HAP-1 (cell line): Measurements from ENCODE around the gene RNF157.
"Not testable (repeated sequence)": the region's sequence is repeated elsewhere in the genome, so short reads cannot be mapped to it uniquely, and the experiment has no call there.

ENCODE experiments used
- DNase-seq, 2 experiments: peaks; one replicate each; pipeline ENCODE4 v3.0.0-alpha.2; 2016 to 2020; ENCODE audit warnings: low spot score in 2 of 2
- H3K27me3 ChIP-seq: fragments of 250-450 bp; sonication (Bioruptor Pico); 2 replicates; pipeline ENCODE4 v1.5.1; 2020; ENCODE audit warnings: low read depth, mild to moderate bottlenecking, moderate library complexity
- H3K36me3 ChIP-seq: fragments of 250-450 bp; sonication (Bioruptor Pico); replicated peaks from 2 replicates; pipeline ENCODE4 v1.5.1; 2020; ENCODE audit warnings: mild to moderate bottlenecking
- H3K4me1 ChIP-seq: fragments of 250-450 bp; sonication (Bioruptor Pico); 2 replicates; pipeline ENCODE4 v1.5.1; 2020; ENCODE audit warnings: mild to moderate bottlenecking
- H3K4me3 ChIP-seq: fragments of 250-450 bp; sonication (Bioruptor Pico); 2 replicates; pipeline ENCODE4 v1.5.1; 2020; ENCODE audit warnings: mild to moderate bottlenecking, moderate library complexity
- H3K9me3 ChIP-seq: fragments of 250-450 bp; sonication (Bioruptor Pico); 2 replicates; pipeline ENCODE4 v1.5.1; 2020; ENCODE audit warnings: mild to moderate bottlenecking, moderate library complexity
- in situ Hi-C: fragments of 300-500 bp; cut with MboI; formaldehyde crosslinking; loops from 3 replicates; pipeline ENCODE4 v1.14.3; 2020; ENCODE audit warnings: low sequenced_read_pairs, inconsistent platforms, mixed read lengths

RNF157 gene

DNA sequence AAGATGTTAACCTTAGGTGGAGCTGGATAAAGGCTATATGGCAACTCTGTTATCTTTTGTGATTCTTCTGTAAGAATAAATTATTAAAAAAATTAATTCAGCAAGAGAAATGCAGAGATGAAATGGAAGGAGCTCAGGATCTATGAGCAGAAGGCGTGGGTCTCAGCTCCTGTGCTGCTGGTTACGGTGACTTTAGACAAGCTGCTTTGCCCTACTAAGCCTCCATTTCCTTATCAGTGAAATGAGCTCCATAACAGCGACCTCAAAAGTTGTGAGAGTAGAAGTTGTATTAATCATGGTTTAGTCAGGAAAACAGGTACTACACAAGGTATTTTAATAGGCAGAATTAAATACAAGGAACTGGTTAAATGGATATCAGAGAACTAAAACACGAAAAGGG lies 51.0 kb downstream of the RNF157 start:
- Histone ChIP-seq H3K4me3 (no peak overlapping the region), H3K4me1 (peaks cover 17% of the 10 kb centered on the region), H3K27me3 (no peaks in the 10 kb centered on the region), H3K36me3 (no peaks in the 10 kb centered on the region), H3K9me3 (no peaks in the 10 kb centered on the region)
- in situ Hi-C loops, result no loop called here
- no peak for DNase-seq

DNA sequence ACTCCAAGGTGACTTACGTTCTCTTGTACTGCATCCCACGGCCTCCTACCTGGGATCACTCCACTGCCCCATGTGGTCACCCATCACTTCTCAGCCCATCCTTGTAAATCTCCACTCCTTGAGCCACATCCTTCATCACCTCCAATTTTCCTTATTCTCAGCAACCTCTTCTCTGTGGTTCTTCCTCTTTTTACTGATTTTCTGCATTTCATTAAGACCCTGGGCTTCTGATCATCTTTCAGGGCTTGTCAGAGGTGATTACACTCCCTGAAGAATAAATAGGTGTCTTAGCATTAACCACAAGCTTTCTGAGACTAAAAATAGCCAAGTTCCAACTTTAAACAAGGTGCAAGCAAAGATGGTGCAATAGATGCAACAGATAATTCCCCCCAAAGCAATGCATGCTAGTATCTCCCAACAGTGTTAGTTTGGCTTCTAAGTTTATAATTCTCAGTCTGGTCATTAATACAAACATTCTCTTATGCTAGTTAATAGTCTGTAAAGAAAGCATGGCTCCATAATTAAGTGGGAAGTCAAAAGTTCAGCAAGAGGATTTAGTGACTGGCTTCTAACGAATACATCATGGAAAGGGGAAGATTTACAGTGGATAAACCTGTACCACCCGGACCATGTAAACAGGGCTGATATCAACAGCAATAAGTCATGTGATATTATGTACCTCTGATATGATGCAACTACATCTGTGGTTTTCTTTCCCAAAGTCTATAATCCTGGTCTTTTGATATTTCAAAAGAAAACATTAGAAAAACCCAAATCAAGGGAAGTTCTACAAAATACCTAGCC lies 51.9 kb downstream of the RNF157 start:
- H3K27me3 ChIP-seq, result no peaks in the 10 kb centered on the region
- in situ Hi-C loops, result no loop called here
- no peak for DNase-seq
- H3K36me3 ChIP-seq, result no peaks in the 10 kb centered on the region
- no peak overlapping the region for H3K4me3 ChIP-seq
- no peaks in the 10 kb centered on the region for H3K9me3 ChIP-seq
- H3K4me1 ChIP-seq, result peaks cover 17% of the 10 kb centered on the region

DNA sequence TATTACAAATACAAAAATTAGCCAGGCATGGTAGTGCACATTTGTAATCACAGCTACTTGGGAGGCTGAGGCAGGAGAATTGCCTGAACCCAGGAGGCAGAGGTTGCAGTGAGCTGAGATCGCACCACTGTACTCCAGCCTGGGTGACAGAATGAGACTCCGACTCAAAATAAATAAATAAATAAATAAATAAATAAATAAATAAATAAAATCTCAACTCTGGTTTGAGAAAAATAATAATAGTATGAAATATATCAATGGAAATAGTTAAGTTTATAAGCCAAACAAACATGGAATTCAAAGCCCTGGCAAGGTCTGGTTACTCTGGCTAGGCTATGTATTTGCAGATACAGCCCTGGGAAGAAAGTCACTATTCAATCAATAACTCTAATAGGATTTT lies 53.5 kb downstream of the RNF157 start:
- H3K36me3 ChIP-seq, H3K27me3 ChIP-seq, in situ Hi-C loops, DNase-seq, H3K9me3 ChIP-seq, H3K4me3 ChIP-seq: not testable (repeated sequence)
- peaks cover 15% of the 10 kb centered on the region for H3K4me1 ChIP-seq

DNA sequence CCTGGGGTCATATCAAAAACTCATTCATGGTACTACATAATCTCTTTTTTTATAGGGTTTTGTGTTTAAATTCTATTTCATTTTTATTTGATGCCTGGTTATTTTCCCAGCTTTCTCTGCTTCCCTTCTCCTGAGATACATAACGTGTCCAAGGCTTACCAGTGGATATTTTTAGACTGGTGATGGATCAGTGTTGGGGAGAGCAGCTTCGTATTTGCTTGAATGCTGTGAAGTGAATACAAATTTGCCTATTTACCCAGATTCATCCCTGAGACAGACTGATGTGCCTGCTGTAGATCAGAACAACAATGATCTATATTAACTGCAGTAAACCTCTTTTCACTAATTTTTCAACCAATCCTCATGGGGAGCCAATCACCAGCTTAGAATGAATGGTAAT lies 56.0 kb downstream of the RNF157 start:
- Histone ChIP-seq H3K27me3 (no peaks in the 10 kb centered on the region), H3K4me1 (peaks cover 6% of the 10 kb centered on the region), H3K4me3 (no peak overlapping the region), H3K9me3 (no peaks in the 10 kb centered on the region), H3K36me3 (no peaks in the 10 kb centered on the region)
- in situ Hi-C loops, result loop anchor here (5.0 kb wide), 1 partner anchor 62 kb away; no protein-coding TSS in a partner anchor
- no peak for DNase-seq

DNA sequence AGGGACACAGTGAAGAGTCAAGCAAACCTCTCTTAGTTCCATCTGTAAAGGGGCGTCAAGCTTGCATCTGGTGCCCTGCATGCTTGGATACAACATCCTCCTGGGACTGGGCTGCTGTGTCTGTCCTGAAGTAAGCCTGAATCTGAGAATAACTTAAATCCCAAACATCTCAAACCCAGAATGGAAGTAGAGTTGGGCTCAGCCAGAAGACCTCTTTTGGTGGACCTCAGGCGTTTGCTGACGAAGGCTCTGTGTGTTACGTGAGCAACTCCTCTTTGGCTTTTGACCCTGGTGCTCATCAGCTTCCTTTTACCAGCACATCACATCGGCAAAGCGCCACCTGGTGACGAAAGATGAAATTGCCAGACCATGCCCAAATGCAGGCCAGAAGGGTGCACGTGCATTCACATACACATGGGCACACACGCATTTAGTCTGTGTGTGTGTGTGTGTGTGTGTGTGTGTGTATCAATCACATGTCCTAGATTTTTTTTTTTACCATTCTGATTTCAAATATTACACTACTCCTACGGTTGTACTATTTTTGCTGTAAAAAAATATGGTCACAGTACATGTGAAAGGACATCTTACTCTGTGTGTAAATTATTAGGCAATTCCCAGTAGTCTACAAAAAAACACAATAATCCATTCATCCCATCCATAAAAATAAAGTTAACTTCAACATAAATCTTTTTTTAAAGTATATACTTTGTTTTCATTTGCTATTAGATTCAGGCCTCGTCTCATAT lies 58.1 kb downstream of the RNF157 start:
- Histone ChIP-seq H3K4me1 (peaks cover 6% of the 10 kb centered on the region), H3K36me3 (no peaks in the 10 kb centered on the region), H3K4me3 (no peak overlapping the region), H3K9me3 (no peaks in the 10 kb centered on the region), H3K27me3 (no peaks in the 10 kb centered on the region)
- in situ Hi-C loops, result loop anchor here (5.0 kb wide), 1 partner anchor 60 kb away; no protein-coding TSS in a partner anchor
- DNase-seq, result peak; percentile 82 to 94

DNA sequence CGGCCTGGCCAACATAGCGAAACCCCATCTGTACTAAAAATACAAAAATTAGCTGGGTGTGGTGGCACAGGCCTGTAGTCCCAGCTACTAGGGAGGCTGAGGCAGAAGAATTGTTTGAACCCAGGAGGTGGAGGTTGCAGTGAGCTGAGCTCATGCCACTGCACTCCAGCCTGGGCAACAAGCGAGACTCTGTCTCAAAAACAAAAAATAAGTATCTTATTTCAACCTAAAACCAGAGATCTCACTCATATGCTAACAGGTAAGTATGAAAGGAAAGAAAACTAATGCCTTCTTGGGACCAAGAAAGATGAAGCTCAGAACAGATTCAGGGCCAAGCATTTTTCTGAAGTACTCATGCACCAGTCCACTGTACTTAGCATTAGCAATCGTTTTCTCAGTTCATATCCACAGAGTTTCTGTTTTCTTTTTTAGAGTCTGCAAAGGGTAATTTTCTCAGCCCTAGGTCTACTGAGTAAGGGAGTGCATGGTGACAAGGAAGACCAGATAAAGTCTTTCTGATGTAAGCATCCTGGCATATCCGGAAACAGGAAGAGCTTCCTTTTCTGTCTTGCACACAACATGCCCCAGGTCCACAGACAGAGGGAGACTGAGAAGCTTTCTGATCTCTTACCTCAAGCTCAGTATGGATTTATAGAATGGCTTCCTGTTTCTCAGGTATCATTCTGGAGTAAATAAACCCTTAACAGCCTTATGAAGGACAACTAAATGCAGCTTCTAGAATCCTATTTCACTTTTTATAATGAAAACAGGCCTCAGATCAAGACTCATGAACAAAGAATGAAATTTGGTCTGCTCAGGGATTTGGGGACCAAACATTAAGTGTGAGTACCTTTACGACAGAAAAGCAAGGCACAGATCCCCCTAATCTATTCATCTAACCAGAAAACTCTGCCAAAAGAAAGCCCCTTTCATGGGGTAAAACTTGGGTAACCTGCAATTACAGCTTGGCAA lies 60.5 kb downstream of the RNF157 start:
- H3K4me3 ChIP-seq, result no peak overlapping the region
- no peaks in the 10 kb centered on the region for H3K36me3 ChIP-seq
- no peaks in the 10 kb centered on the region for H3K9me3 ChIP-seq
- H3K27me3 ChIP-seq, result no peaks in the 10 kb centered on the region
- in situ Hi-C loops, result loop anchor here (5.0 kb wide), 1 partner anchor 57 kb away; no protein-coding TSS in a partner anchor
- no peak for DNase-seq
- H3K4me1 ChIP-seq, result peaks cover 6% of the 10 kb centered on the region

DNA sequence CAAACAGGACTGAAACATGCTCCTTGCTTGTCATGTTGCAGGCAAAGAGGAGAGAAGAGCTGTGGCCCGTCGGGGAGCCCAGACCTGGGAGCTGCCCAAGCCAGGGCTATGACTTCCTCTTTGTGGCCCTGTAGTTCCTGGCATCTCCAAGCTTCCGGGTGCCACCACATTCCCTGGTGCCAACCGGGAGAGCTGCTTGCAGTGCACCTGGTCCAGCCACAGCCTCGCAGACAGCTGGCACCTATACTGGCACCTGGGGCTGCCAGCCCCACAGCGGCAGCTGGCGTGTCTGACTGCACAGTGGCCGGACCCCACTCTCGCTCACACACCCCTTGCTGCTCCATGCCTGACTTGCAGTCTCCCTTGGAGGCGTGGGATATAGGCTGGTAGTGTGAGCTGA lies 62.2 kb downstream of the RNF157 start:
- in situ Hi-C loops, result no loop called here
- Histone ChIP-seq H3K4me3 (no peak overlapping the region), H3K4me1 (peaks cover 6% of the 10 kb centered on the region), H3K9me3 (no peaks in the 10 kb centered on the region), H3K36me3 (no peaks in the 10 kb centered on the region), H3K27me3 (no peaks in the 10 kb centered on the region)
- DNase-seq, result no peak

DNA sequence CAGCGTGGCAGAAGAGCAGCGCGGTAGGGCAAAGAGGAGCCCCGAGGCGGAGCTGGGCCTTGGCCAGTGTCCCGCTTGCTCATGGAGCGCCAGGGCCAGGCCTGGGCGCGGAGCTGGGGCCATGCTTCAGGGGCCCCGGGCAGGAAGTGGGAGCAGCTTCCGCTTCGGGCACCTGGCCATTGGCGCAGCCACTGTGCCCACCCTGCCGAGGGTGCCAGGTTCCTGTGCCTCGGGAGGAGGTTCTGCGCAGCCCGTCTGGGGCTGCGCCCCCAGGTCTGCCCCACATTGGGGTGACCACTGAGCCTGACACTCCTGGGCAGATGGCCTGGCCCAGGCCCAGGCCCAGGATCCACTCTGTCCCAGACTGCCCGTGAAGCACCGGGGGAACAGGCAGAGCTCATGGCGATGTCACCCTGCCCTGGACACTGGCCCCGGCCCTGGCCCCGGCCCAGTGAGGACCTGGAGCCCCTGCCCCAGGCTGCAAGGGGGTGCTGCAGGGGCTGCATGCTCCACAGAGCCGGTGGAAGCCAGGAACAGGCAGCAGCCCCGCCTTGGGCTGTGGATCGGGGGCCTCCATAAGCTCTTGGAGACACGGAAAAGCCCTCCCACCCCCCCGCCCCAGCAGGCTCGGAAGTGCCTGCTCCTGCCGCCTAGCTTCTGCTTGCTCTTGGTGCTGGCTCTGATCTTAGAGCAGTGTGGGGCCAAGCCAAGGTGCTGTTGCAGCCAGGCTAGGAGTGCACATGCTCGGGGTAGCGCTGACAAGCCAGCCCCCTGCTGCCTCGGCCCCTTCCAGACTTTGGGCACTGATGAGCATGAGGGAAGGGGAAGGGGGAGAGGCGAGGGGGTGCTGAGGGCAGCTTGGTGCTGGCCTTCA lies 63.4 kb downstream of the RNF157 start:
- no peaks in the 10 kb centered on the region for H3K27me3 ChIP-seq
- DNase-seq, result no peak
- H3K4me1 ChIP-seq, result peaks cover 1% of the 10 kb centered on the region
- H3K36me3 ChIP-seq, result no peaks in the 10 kb centered on the region
- in situ Hi-C loops, result no loop called here
- H3K4me3 ChIP-seq, result no peak overlapping the region
- H3K9me3 ChIP-seq, result no peaks in the 10 kb centered on the region

DNA sequence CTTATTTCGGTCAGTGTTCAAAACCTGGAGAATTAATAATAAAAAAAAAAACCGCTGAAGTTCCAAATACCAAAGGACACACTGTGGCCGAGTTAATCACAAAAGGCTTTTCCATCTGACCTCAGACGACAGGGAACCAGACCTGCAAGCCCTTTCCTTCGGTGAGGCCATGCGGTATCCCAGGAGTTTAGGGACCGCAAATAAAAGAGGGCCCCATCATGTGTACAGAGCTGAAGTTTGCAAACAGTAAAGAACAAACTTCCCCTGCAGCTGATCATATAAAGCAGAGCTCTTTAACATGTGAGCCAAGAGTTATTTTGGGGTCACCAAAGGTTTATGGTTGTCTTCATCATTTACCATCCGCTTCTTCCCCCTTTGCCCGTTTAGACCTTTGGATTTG lies 66.3 kb downstream of the RNF157 start:
- Histone ChIP-seq H3K27me3 (no peaks in the 10 kb centered on the region), H3K36me3 (no peaks in the 10 kb centered on the region)
- in situ Hi-C loops, result no loop called here

DNA sequence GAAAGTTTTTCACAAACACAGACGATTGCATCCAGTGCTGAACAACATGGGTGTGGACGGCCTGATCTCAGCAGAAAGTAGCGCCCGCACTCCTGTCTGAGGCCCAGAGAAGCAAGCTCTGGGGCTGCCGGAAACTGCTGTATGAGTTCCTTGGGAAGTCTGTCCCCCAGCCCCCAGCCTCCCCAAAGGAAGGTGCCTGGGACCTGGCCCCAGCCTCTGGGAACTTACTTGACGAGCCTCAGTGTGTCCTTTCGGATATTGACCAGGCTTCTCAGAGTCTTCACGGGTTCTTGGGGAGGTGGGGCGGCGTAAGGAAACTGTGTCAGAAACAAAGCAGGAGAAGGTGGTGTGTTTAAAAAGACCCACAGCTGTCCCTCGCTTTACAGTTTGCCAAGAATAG lies 66.8 kb downstream of the RNF157 start:
- H3K36me3 ChIP-seq, result no peaks in the 10 kb centered on the region
- H3K27me3 ChIP-seq, result no peaks in the 10 kb centered on the region
- H3K9me3 ChIP-seq, result no peaks in the 10 kb centered on the region
- no peak overlapping the region for H3K4me3 ChIP-seq
- no peak for DNase-seq
- in situ Hi-C loops, result no loop called here
- H3K4me1 ChIP-seq, result no peaks in the 10 kb centered on the region; the same call in 1 of the 2 replicates

More for the DNA sequence above, 66.3 kb downstream of the RNF157 start:
- no peaks in the 10 kb centered on the region; the same call in 1 of the 2 replicates for H3K4me1 ChIP-seq
- H3K4me3 ChIP-seq, result no peak overlapping the region
- no peaks in the 10 kb centered on the region for H3K9me3 ChIP-seq
- no peak for DNase-seq

DNA sequence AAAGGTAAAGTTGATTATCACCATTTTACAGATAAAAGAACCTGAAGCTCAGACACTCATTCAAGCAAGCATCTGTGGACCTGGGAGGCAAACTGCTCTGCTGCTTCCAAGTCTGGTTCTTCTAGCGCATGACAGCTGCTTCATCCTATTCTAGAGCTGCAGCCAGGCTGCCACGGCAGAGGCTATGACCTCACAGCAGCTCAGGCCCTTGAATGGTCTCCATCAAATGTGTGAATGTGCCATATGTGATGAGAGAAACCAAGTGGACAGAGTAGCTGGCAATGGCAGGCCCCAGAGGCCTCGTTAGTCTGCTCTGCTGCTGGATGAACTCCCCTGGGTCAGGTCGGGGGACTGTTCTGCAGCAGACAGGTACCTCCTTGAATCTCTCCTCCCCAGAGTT lies 68.6 kb downstream of the RNF157 start:
- H3K27me3 ChIP-seq, result no peaks in the 10 kb centered on the region
- in situ Hi-C loops, result no loop called here
- no peaks in the 10 kb centered on the region for H3K9me3 ChIP-seq
- no peak for DNase-seq
- no peaks in the 10 kb centered on the region for H3K36me3 ChIP-seq
- H3K4me1 ChIP-seq, result no peaks in the 10 kb centered on the region; the same call in 1 of the 2 replicates
- H3K4me3 ChIP-seq, result no peak overlapping the region

DNA sequence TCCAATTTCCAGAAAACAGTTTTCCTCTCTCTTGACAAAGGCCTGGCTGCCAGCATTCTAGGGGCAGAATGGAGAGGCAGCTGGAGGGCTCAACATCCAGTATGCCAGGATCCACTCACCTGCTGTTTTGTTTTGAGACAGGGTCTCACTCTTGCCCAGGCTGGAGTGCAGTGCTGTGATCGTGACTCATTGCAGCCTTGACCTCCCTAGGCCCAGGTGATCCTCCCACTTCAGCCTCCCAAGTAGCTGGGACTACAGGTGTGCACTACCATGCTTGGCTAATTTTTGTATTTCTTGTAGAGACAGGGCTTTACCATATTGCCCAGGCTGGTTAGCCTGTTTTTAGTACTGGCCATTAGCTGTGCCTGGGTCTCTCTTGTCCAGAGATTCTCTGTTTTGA lies 70.2 kb downstream of the RNF157 start:
- Histone ChIP-seq H3K36me3 (no peaks in the 10 kb centered on the region), H3K27me3 (no peaks in the 10 kb centered on the region), H3K4me1 (no peaks in the 10 kb centered on the region; the same call in 1 of the 2 replicates), H3K4me3 (no peak overlapping the region), H3K9me3 (no peaks in the 10 kb centered on the region)
- in situ Hi-C loops, result no loop called here
- no peak for DNase-seq

DNA sequence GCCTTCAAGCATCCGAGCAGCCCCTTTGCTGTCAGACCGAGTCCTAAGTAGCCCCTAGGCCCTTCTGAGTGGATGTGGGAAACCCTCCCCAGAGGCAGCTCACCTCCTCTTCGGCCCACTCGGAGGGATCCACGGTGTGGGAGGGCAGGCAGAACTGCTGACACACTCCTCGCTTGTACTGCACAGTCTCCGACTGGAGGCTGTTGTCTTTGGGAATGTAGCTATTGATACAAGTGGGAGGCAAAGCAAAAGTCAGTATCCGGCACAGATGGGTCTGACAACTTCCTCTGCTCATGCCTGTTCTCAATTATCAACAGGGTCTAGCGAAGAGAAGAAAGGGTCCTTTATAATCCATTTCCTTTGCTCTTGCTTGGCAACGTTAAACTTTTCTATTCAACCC lies 73.4 kb downstream of the RNF157 start:
- no peak overlapping the region for H3K4me3 ChIP-seq
- no peaks in the 10 kb centered on the region for H3K9me3 ChIP-seq
- no peaks in the 10 kb centered on the region for H3K27me3 ChIP-seq
- no peak for DNase-seq
- H3K4me1 ChIP-seq, result no peaks in the 10 kb centered on the region
- no peaks in the 10 kb centered on the region for H3K36me3 ChIP-seq
- in situ Hi-C loops, result no loop called here
